Measurements from ENCODE around the gene MEPE. TPM values are rescaled to one million over a fixed set of nuclear protein-coding genes. Genes with fewer than 3 reads are reported as not detected.

Gene MEPE
- total RNA-seq, 1 donor from 2014 or later = not detected

DNA sequence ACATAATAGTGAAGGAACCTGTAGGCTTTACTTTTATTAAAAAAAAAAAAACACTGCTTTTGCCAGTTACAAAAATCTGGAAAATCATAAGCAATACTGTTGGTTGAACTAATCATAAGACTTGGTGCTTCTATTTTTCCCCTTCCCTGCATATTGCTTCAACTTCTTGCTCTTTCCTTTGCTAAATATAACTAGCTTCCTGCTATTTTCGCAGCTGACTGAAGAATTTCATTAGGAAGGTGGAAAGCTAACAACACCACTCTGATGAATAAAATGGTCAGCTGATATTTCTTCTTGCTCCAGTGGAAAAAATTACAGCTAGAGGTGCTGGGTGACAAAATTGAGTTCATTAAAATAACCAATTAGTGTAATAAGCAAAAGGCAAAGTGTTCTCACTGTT, 39.3 kb downstream of the MEPE start:
- Mint-ChIP-seq H3K36me3 (no peaks in the 10 kb centered on the region), H3K4me1 (no peaks in the 10 kb centered on the region), H3K27me3 (ENCODE audit: insufficient read depth, low read depth) (no peaks in the 10 kb centered on the region), H3K4me3 (no peak overlapping the region), H3K27ac (no peak overlapping the region), H3K9me3 (no peaks in the 10 kb centered on the region)
- no peak overlapping the region for H3K9ac ChIP-seq
- no peak overlapping the region for H3K27ac ChIP-seq
- H3K9me3 ChIP-seq (ENCODE audit: low read depth) = no peaks in the 10 kb centered on the region
- H3K4me1 ChIP-seq = no peaks in the 10 kb centered on the region
- H2AFZ ChIP-seq (replicated peaks) = no peak overlapping the region
- H3F3A ChIP-seq (ENCODE audit: low read depth) = no peaks in the 10 kb centered on the region
- no peak for DNase-seq (ENCODE audit: low spot score)
- no peaks in the 10 kb centered on the region for H3K79me2 ChIP-seq (ENCODE audit: low read depth)
- no peak overlapping the region for H3K4me2 ChIP-seq
- TF ChIP-seq, protein P1, sequence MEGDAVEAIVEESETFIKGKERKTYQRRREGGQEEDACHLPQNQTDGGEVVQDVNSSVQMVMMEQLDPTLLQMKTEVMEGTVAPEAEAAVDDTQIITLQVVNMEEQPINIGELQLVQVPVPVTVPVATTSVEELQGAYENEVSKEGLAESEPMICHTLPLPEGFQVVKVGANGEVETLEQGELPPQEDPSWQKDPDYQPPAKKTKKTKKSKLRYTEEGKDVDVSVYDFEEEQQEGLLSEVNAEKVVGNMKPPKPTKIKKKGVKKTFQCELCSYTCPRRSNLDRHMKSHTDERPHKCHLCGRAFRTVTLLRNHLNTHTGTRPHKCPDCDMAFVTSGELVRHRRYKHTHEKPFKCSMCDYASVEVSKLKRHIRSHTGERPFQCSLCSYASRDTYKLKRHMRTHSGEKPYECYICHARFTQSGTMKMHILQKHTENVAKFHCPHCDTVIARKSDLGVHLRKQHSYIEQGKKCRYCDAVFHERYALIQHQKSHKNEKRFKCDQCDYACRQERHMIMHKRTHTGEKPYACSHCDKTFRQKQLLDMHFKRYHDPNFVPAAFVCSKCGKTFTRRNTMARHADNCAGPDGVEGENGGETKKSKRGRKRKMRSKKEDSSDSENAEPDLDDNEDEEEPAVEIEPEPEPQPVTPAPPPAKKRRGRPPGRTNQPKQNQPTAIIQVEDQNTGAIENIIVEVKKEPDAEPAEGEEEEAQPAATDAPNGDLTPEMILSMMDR (IDR thresholded peaks at IDR 0.05) = no peak
- TF ChIP-seq EZH2 (IDR thresholded peaks at IDR 0.05) (no peak), EZH2phosphoT487 (IDR thresholded peaks at IDR 0.05) (no peak)
- no peaks in the 10 kb centered on the region for H3K36me3 ChIP-seq
- H3K4me3 ChIP-seq = no peak overlapping the region
- no peaks in the 10 kb centered on the region for H4K20me1 ChIP-seq (ENCODE audit: low read depth)
- H3K27me3 ChIP-seq = no peaks in the 10 kb centered on the region

DNA sequence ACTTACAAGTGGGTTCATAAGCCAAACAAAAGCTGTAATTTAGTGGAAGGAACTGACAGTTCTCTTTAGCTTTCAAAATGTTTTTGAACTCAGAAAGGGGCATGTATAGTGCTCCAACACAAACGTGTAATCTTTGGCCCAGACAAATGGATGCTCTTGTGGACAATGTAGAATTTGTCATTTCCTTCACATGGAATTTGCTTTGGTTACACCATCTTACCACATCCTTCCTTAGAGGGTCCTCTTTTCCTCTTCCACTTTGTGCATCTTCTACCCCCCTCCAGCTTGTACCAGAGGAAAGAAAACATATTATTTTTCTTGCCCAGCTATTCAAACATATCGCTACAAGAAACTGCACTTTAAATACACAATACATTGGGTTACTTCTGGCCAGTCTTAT, 42.4 kb downstream of the MEPE start:
- no peaks in the 10 kb centered on the region for H4K20me1 ChIP-seq (ENCODE audit: low read depth)
- H3K4me3 ChIP-seq = no peak overlapping the region
- H3K9ac ChIP-seq = no peak overlapping the region
- no peaks in the 10 kb centered on the region for H3K79me2 ChIP-seq (ENCODE audit: low read depth)
- no peak for TF ChIP-seq EZH2phosphoT487 (IDR thresholded peaks at IDR 0.05)
- TF ChIP-seq EZH2 (IDR thresholded peaks at IDR 0.05) = no peak
- TF ChIP-seq, protein P1 (IDR thresholded peaks at IDR 0.05) = no peak
- no peak for DNase-seq (ENCODE audit: low spot score)
- no peaks in the 10 kb centered on the region for H3K9me3 Mint-ChIP-seq
- H3K27ac Mint-ChIP-seq = no peak overlapping the region
- no peak overlapping the region for H3K4me3 Mint-ChIP-seq
- no peaks in the 10 kb centered on the region for H3K4me1 ChIP-seq
- H3K4me2 ChIP-seq = no peak overlapping the region
- no peaks in the 10 kb centered on the region for H3K27me3 ChIP-seq
- no peaks in the 10 kb centered on the region for H3K36me3 ChIP-seq
- H2AFZ ChIP-seq (replicated peaks) = no peak overlapping the region
- H3F3A ChIP-seq (ENCODE audit: low read depth) = no peaks in the 10 kb centered on the region
- H3K36me3 Mint-ChIP-seq = no peaks in the 10 kb centered on the region
- H3K4me1 Mint-ChIP-seq = no peaks in the 10 kb centered on the region
- no peaks in the 10 kb centered on the region for H3K9me3 ChIP-seq (ENCODE audit: low read depth)
- H3K27me3 Mint-ChIP-seq (ENCODE audit: insufficient read depth, low read depth) = no peaks in the 10 kb centered on the region
- H3K27ac ChIP-seq = no peak overlapping the region

DNA sequence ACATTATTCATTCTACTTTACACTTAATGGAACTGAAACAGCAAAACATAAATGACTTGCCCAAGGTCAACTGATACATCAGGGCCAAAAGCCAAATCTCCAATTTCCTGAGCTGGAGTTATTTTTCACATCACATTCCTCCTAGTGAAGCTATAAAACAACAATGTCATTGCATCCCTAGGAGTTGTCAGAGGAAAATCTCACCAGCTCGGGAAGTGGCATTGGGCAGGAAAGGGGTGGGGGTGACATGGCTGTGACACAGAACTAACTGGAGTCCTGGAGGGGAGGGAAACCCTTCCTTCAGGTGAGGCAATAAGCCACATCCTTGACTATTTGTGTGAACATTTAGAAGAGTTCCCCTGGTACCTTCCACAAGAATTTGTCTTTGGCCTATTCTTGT, 47.3 kb downstream of the MEPE start:
- H3K4me1 ChIP-seq = no peaks in the 10 kb centered on the region
- H4K20me1 ChIP-seq (ENCODE audit: low read depth) = no peaks in the 10 kb centered on the region
- no peak overlapping the region for H3K4me3 ChIP-seq
- H3F3A ChIP-seq (ENCODE audit: low read depth) = no peaks in the 10 kb centered on the region
- H3K27me3 ChIP-seq = no peaks in the 10 kb centered on the region
- no peaks in the 10 kb centered on the region for H3K36me3 Mint-ChIP-seq
- H3K27me3 Mint-ChIP-seq (ENCODE audit: insufficient read depth, low read depth) = no peaks in the 10 kb centered on the region
- DNase-seq (ENCODE audit: low spot score) = no peak
- H3K9me3 ChIP-seq (ENCODE audit: low read depth) = no peaks in the 10 kb centered on the region
- no peak overlapping the region for H3K4me3 Mint-ChIP-seq
- H3K27ac ChIP-seq = no peak overlapping the region
- no peak overlapping the region for H2AFZ ChIP-seq (replicated peaks)
- H3K79me2 ChIP-seq (ENCODE audit: low read depth) = no peaks in the 10 kb centered on the region
- H3K9ac ChIP-seq = no peak overlapping the region
- H3K9me3 Mint-ChIP-seq = no peaks in the 10 kb centered on the region
- H3K27ac Mint-ChIP-seq = no peak overlapping the region
- no peak overlapping the region for H3K4me2 ChIP-seq
- no peaks in the 10 kb centered on the region for H3K36me3 ChIP-seq
- H3K4me1 Mint-ChIP-seq = no peaks in the 10 kb centered on the region
- TF ChIP-seq, protein P1 (IDR thresholded peaks at IDR 0.05) = no peak
- no peak for TF ChIP-seq EZH2phosphoT487 (IDR thresholded peaks at IDR 0.05)
- TF ChIP-seq EZH2 (IDR thresholded peaks at IDR 0.05) = no peak
